ENCODE results near the gene ITGA7.

Gene ITGA7

GRCh38 chr12:55702861-55703260 is 4.8 kb downstream of the ITGA7 start:
- no peak overlapping the region for H3K4me3 ChIP-seq (ENCODE audit: low read depth, low read length)

- H3K4me3 ChIP-seq (ENCODE audit: low read depth, low read length): no peak overlapping the region
Observed at GRCh38 chr12:55700255-55701018, 7.3 kb downstream of the ITGA7 start.

GRCh38 chr12:55699471-55700055 is 8.1 kb downstream of the ITGA7 start:
- H3K4me3 ChIP-seq (ENCODE audit: low read depth, low read length): no peak overlapping the region

- H3K4me3 ChIP-seq (ENCODE audit: low read depth, low read length): no peak overlapping the region
Observed at GRCh38 chr12:55698965-55699364, 8.7 kb downstream of the ITGA7 start.

GRCh38 chr12:55698241-55698955 is 9.3 kb downstream of the ITGA7 start:
- no peak overlapping the region for H3K4me3 ChIP-seq (ENCODE audit: low read depth, low read length)

- H3K4me3 ChIP-seq (ENCODE audit: low read depth, low read length): no peak overlapping the region
Observed at GRCh38 chr12:55697686-55698085, 10.0 kb downstream of the ITGA7 start.

GRCh38 chr12:55696796-55697462 is 10.8 kb downstream of the ITGA7 start:
- H3K4me3 ChIP-seq (ENCODE audit: low read depth, low read length): no peak overlapping the region

GRCh38 chr12:55696141-55696540 is 11.6 kb downstream of the ITGA7 start:
- H3K4me3 ChIP-seq (ENCODE audit: low read depth, low read length): no peak overlapping the region

- H3K4me3 ChIP-seq (ENCODE audit: low read depth, low read length): no peak overlapping the region
Observed at GRCh38 chr12:55695349-55695748, 12.4 kb downstream of the ITGA7 start.

- no peak overlapping the region for H3K4me3 ChIP-seq (ENCODE audit: low read depth, low read length)
Observed at GRCh38 chr12:55694651-55695050, 13.1 kb downstream of the ITGA7 start.

GRCh38 chr12:55694188-55694515 is 13.6 kb downstream of the ITGA7 start:
- H3K4me3 ChIP-seq (ENCODE audit: low read depth, low read length): no peak overlapping the region

GRCh38 chr12:55693323-55694187 is 14.1 kb downstream of the ITGA7 start:
- H3K4me3 ChIP-seq (ENCODE audit: low read depth, low read length): no peak overlapping the region

GRCh38 chr12:55692631-55693322 is 14.9 kb downstream of the ITGA7 start:
- no peak overlapping the region for H3K4me3 ChIP-seq (ENCODE audit: low read depth, low read length)

- H3K4me3 ChIP-seq (ENCODE audit: low read depth, low read length): no peak overlapping the region
Observed at GRCh38 chr12:55688716-55689655, 18.7 kb downstream of the ITGA7 start.

- no peak overlapping the region for H3K4me3 ChIP-seq (ENCODE audit: low read depth, low read length)
Observed at GRCh38 chr12:55687746-55688145, 20.0 kb downstream of the ITGA7 start.

- no peak overlapping the region for H3K4me3 ChIP-seq (ENCODE audit: low read depth, low read length)
Observed at GRCh38 chr12:55686366-55687010, 21.2 kb downstream of the ITGA7 start.

- no peak overlapping the region for H3K4me3 ChIP-seq (ENCODE audit: low read depth, low read length)
Observed at GRCh38 chr12:55685671-55686070, 22.0 kb downstream of the ITGA7 start.

- no peak overlapping the region for H3K4me3 ChIP-seq (ENCODE audit: low read depth, low read length)
Observed at GRCh38 chr12:55684761-55685370, 22.8 kb downstream of the ITGA7 start.
